GM12892 (cell line): Measurements from ENCODE around the gene PCDH15.
"Not testable (repeated sequence)": the region's sequence is repeated elsewhere in the genome, so short reads cannot be mapped to it uniquely, and the experiment has no call there.

Experiments used
- DNase-seq: peaks from one replicate; pipeline ENCODE4 v3.0.0; 2011; ENCODE audit not compliant: insufficient read length
- FAIRE-seq: peaks from 2 replicates; lab custom pipeline; 2011; peaks lifted over from hg19 to GRCh38; lab: Jason Lieb, UNC
- POLR2A ChIP-seq: IDR thresholded peaks from 2 replicates; pipeline ENCODE4 v1.6.1; 2011; ENCODE audit warnings: low read depth, low read length, control low read depth
- POLR2AphosphoS5 ChIP-seq: IDR thresholded peaks from 2 replicates; pipeline ENCODE4 v1.6.1; 2011; ENCODE audit warnings: low read depth, low read length, control low read depth
- TAF1 ChIP-seq: IDR thresholded peaks from 2 replicates; pipeline ENCODE4 v1.6.1; 2011; ENCODE audit warnings: low read depth, mild to moderate bottlenecking, control low read depth, low read length, borderline replicate concordance

Gene PCDH15

GRCh38 chr10:54415483-54415882 is 385.5 kb downstream of the PCDH15 start:
- no peak for DNase-seq
- no peak for TF ChIP-seq POLR2A
- no peak for TF ChIP-seq TAF1
- TF ChIP-seq POLR2AphosphoS5: no peak
- FAIRE-seq: no peak

- FAIRE-seq (no peak), DNase-seq (no peak)
- TF ChIP-seq TAF1 (no peak), POLR2A (no peak), POLR2AphosphoS5 (no peak)
These were observed 398.5 kb downstream of the PCDH15 start for GRCh38 chr10:54402576-54402975.

- no peak for FAIRE-seq
- no peak for DNase-seq
- TF ChIP-seq TAF1 (no peak), POLR2AphosphoS5 (no peak), POLR2A (no peak)
These were observed 405.0 kb downstream of the PCDH15 start for GRCh38 chr10:54396031-54396430.

GRCh38 chr10:54394598-54394997 is 406.4 kb downstream of the PCDH15 start:
- DNase-seq, FAIRE-seq: not testable (repeated sequence)

- FAIRE-seq (no peak), DNase-seq (no peak)
- TF ChIP-seq POLR2AphosphoS5: no peak
- no peak for TF ChIP-seq TAF1
- no peak for TF ChIP-seq POLR2A
These were observed 428.9 kb downstream of the PCDH15 start for GRCh38 chr10:54372179-54372578.

GRCh38 chr10:54368984-54369383 is 432.0 kb downstream of the PCDH15 start:
- no peak for DNase-seq
- FAIRE-seq: no peak
- no peak for TF ChIP-seq POLR2AphosphoS5
- TF ChIP-seq TAF1: no peak
- TF ChIP-seq POLR2A: no peak

GRCh38 chr10:54363390-54363789 is 437.6 kb downstream of the PCDH15 start:
- TF ChIP-seq POLR2A: no peak
- no peak for TF ChIP-seq POLR2AphosphoS5
- TF ChIP-seq TAF1: no peak
- FAIRE-seq (no peak), DNase-seq (no peak)

- DNase-seq (no peak), FAIRE-seq (no peak)
- TF ChIP-seq TAF1 (no peak), POLR2AphosphoS5 (no peak), POLR2A (no peak)
These were observed 459.0 kb downstream of the PCDH15 start for GRCh38 chr10:54342058-54342457.

GRCh38 chr10:54335296-54335695 is 465.7 kb downstream of the PCDH15 start:
- FAIRE-seq (no peak), DNase-seq (no peak)
- TF ChIP-seq POLR2AphosphoS5 (no peak), POLR2A (no peak), TAF1 (no peak)

- FAIRE-seq (no peak), DNase-seq (no peak)
- TF ChIP-seq TAF1: no peak
- no peak for TF ChIP-seq POLR2A
- TF ChIP-seq POLR2AphosphoS5: no peak
These were observed 481.7 kb downstream of the PCDH15 start for GRCh38 chr10:54319341-54319740.

GRCh38 chr10:54318470-54318869 is 482.6 kb downstream of the PCDH15 start:
- DNase-seq (no peak), FAIRE-seq (no peak)
- no peak for TF ChIP-seq POLR2AphosphoS5
- no peak for TF ChIP-seq TAF1
- no peak for TF ChIP-seq POLR2A

- no peak for FAIRE-seq
These were observed 486.6 kb downstream of the PCDH15 start for GRCh38 chr10:54314430-54314829.

GRCh38 chr10:54284526-54285193 is 516.4 kb downstream of the PCDH15 start:
- FAIRE-seq (no peak), DNase-seq (no peak)
- no peak for TF ChIP-seq POLR2AphosphoS5
- no peak for TF ChIP-seq TAF1
- no peak for TF ChIP-seq POLR2A

More at GRCh38 chr10:54314430-54314829, 486.6 kb downstream of the PCDH15 start:
- TF ChIP-seq POLR2AphosphoS5 (no peak), TAF1 (no peak), POLR2A (no peak)
- DNase-seq: no peak
